ENCODE results near the gene DOK6. TPM values are rescaled to one million over a fixed set of nuclear protein-coding genes. Genes with fewer than 3 reads are reported as not detected.

The DOK6 gene
- total and polyA plus RNA-seq, 9 of the 15 experiments (the other 6 are each of a cell fraction or from before 2014, with no cell fraction given), result not detected

GRCh38 chr18:69787825-69788547 is 387.3 kb downstream of the DOK6 start (continued):
- TF ChIP-seq ZNF280A (IDR thresholded peaks at IDR 0.05; ENCODE audit: low read depth, partially characterized antibody) (no peak), NBN (IDR thresholded peaks at IDR 0.05; ENCODE audit: low read depth) (no peak), FOXP1 (CRISPR knock-in tag; IDR thresholded peaks at IDR 0.05) (no peak), PML (IDR thresholded peaks at IDR 0.05; ENCODE audit: low read length) (no peak), PPARD (CRISPR knock-in tag; IDR thresholded peaks at IDR 0.05) (no peak), FOSL1 (tag; conservative IDR thresholded peaks at IDR 0.05) (peak; percentile 67), CEBPG (CRISPR knock-in tag; IDR thresholded peaks at IDR 0.05) (no peak), CEBPG (tag; conservative IDR thresholded peaks at IDR 0.05 in 1 of 2, IDR thresholded peaks at IDR 0.05 in 1 of 2) (peak; percentile 45 to 58; a peak in 3 of 4 replicates), ZNF740 (CRISPR knock-in tag; IDR thresholded peaks at IDR 0.05) (no peak), ZNF740 (tag; IDR thresholded peaks at IDR 0.05) (no peak), NR0B1 (IDR thresholded peaks at IDR 0.05; ENCODE audit: partially characterized antibody) (no peak), ZNF232 (CRISPR knock-in tag; IDR thresholded peaks at IDR 0.05) (no peak), SUPT5H (IDR thresholded peaks at IDR 0.05) (no peak), MAFF (IDR thresholded peaks at IDR 0.05; ENCODE audit: low read length) (peak; percentile 47; the same call in 1 of the 2 replicates), POU5F1 (IDR thresholded peaks at IDR 0.05; ENCODE audit: borderline replicate concordance, low read depth, low read length, partially characterized antibody) (no peak), ZNF316 (IDR thresholded peaks at IDR 0.05) (0 out of 2 replicates have a peak, but pooled peaks have one; percentile 35), SMARCA5 (IDR thresholded peaks at IDR 0.05) (no peak), U2AF2 (optimal IDR thresholded peaks at IDR 0.05; ENCODE audit: low read depth, low read length) (no peak), HES1 (IDR thresholded peaks at IDR 0.05; ENCODE audit: low read depth) (no peak), COPS2 (conservative IDR thresholded peaks at IDR 0.05) (no peak), YY1 (IDR thresholded peaks at IDR 0.05; ENCODE audit: borderline replicate concordance in 1 of 3, control insufficient read depth in 1 of 3, extremely low read depth in 1 of 3, insufficient read depth in 3 of 3, insufficient read length in 1 of 3, insufficient replicate concordance in 2 of 3, low read depth in 1 of 3, low read length in 2 of 3) (no peak), GATAD2A (IDR thresholded peaks at IDR 0.05) (no peak), KDM2B (CRISPR knock-in tag; IDR thresholded peaks at IDR 0.05) (no peak), CEBPB (tag; IDR thresholded peaks at IDR 0.05) (peak; percentile 79), DACH1 (IDR thresholded peaks at IDR 0.05; ENCODE audit: partially characterized antibody) (no peak), NFE2 (IDR thresholded peaks at IDR 0.05; ENCODE audit: low read depth) (peak; percentile 64), RBFOX2 (IDR thresholded peaks at IDR 0.05; ENCODE audit: low read depth, low read length) (no peak)
